Activated CD4-positive, alpha-beta T cell treated with anti-CD3 and anti-CD28 coated beads for 24 hours (primary cell): ENCODE data around the gene OASL.
"Not testable (repeated sequence)": the region's sequence is repeated elsewhere in the genome, so short reads cannot be mapped to it uniquely, and the experiment has no call there.

ENCODE experiments used
- DNase-seq, 2 donors: peaks; one replicate each; pipeline ENCODE4 v3.0.0-alpha.2; 2020; ENCODE audit warnings: low read depth in 2 of 2

The OASL gene, protein sequence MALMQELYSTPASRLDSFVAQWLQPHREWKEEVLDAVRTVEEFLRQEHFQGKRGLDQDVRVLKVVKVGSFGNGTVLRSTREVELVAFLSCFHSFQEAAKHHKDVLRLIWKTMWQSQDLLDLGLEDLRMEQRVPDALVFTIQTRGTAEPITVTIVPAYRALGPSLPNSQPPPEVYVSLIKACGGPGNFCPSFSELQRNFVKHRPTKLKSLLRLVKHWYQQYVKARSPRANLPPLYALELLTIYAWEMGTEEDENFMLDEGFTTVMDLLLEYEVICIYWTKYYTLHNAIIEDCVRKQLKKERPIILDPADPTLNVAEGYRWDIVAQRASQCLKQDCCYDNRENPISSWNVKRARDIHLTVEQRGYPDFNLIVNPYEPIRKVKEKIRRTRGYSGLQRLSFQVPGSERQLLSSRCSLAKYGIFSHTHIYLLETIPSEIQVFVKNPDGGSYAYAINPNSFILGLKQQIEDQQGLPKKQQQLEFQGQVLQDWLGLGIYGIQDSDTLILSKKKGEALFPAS

DNA sequence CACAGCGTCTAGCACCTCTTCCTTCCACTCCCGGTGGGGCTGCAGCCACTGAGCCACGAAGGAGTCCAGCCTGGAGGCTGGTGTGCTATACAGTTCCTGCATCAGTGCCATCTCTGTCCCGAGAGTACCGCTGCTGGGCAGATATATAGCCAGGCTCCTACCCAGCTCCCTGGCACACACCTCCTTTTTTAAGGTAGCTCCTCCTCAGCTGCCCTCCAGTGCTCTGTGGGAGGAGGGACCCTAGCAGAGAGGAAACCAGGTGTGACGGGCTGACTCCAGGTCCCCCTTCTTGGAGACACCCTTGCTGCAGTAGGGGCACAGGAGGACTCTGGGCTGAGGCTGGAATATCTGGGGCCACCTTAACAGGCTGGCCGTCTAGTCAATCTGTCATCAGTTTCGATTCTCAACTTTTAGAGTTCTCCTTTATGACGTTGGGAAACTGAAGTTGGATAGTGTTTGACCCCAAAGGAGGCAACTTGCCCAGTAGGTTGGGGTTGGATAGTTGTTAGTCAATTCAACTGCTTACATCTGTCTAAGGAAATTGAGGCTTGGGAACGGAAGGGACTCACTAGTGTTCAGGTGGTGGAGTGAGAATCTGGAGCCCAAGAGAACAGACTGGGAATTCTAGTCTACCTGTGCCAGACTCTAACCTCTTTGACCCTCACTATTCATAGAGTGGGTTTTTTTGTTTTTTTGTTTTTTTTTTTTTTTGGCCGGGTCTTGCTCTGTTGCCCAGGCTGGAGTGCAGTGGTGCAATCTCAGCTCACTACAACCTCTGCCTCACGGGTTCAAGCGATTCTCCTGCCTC lies at the start of gene OASL:
Gene OASL, minus strand, starts transcription at position 386 of the 808 bp plus-strand sequence. Its CDS starts 275 bp downstream, at position 111.
- no peak for DNase-seq

- DNase-seq = no peak
These were observed 49.1 kb upstream of the OASL start for GRCh38 chr12:121088195-121088585.

DNA sequence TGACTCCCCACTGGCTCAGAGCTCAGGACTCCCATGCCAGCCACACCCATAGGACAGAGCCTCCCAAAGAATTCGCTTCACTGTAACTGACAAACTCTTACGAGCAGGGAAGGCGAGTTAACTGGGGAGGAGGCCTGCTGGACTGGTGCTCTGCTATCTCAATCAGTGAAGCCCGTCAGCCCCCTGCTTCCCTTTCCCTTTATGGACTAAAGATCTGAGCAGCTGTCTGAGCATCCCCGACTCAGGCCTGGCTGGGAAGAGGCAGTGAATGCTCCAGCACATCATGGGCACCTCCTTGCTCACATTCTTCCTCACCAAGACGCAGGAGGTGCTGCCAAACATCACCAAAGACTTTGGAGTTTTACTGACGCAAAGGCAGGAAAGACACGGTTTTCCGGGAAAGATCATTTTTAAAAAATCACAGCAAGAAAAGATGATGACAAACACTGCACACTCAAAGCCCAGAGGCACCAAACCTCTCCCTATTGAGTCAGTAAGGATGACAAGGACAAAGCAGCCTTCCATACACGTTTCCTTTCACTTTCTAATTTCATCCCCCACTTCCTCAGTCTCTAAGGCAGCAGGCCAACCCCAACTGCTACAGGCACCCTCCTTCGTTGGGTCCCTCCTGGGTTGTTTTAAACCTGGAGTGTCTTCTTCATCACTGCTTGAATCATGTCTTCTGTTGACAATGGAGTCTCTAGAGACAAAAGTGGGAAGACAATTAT lies 48.6 kb upstream of the OASL start:
- no peak for DNase-seq

- no peak for DNase-seq
These were observed 47.8 kb upstream of the OASL start for GRCh38 chr12:121086781-121087295.

DNA sequence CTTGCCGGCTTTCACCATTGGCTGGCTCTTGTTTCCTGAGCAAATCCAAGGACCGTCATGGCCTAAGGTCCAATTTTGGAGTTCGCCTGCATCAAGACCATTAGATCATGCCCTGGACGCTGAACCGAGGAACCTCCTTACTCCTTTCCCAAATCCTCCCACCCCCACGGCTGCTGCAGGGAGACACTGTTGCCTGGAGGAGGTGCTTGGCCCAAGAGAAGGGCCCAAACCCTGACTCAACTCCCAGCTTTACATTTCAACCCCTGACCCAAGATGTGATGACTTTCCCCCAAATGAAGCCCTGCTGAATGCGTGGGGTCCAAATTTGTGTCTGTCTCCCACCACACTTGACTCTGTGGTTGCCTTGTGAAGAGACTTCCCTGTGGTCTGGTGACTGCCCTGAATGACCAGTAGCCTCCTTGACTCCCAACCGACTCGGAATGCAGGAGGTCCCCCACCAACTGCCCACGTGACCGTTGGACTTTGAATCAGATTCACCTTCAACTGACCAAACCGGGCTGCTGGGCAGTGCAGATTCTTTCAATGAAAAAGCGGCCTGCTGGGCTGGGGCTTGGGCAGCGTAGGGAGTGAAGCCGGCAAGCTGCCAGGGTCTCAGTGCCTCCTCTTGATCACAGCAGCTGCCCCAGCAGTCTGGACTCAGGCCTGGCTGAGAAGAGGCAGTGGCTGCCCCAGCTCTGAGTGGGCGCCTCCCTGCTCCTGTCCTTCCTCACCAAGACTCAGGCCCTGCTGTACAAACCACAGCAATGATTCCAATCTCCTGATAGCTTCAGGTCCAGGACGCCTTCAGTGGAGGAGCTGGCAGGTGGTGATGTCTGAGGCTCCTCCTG lies 46.7 kb upstream of the OASL start:
- DNase-seq = no peak

- no peak for DNase-seq
These were observed 46.0 kb upstream of the OASL start for GRCh38 chr12:121085069-121085468.

DNA sequence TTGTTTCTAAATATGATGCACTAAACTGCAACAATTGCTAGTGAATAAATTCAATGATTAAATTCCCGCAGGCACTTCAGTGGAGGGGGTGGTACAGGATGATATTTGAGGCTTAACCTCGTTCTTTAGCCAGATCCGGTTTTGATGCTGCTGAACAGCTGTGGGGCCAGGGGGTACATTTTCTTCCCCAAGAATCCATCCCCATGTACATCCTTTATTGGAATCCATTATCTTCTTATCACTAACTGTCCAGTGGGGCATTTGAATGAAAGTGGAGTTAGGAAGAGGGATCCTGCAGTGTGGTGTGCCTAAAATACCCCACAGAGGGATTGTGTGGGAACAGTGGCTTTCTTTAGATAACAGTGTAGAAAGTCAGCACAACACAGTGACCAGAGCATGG lies 45.2 kb upstream of the OASL start:
- no peak for DNase-seq

- DNase-seq = no peak
These were observed 41.9 kb upstream of the OASL start for GRCh38 chr12:121080909-121081308.

GRCh38 chr12:121079736-121080272 lies 40.8 kb upstream of the OASL start:
- DNase-seq = no peak

GRCh38 chr12:121077440-121077839 lies 38.4 kb upstream of the OASL start:
- DNase-seq = not testable (repeated sequence)

- not testable (repeated sequence) for DNase-seq
These were observed 36.9 kb upstream of the OASL start for GRCh38 chr12:121075911-121076310.

DNA sequence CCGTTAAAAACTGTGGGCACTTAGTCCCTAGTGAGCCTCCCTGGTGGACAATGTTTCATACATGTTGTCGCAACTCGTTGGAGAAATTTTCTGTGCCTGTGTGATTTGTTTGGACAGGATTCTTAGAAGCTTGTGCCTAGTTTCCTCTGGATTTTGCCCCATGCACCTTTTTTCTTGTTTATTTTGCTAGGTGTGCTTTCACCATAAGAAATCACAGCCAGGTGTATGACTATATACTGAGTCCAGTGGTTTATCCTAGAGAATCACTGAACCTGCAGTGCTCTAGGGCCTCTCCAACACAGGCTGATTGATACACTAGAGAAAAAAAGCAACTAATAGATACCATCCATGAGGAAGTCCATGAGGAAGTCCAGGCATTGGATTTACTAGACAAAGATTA lies 33.1 kb upstream of the OASL start:
- no peak for DNase-seq

DNA sequence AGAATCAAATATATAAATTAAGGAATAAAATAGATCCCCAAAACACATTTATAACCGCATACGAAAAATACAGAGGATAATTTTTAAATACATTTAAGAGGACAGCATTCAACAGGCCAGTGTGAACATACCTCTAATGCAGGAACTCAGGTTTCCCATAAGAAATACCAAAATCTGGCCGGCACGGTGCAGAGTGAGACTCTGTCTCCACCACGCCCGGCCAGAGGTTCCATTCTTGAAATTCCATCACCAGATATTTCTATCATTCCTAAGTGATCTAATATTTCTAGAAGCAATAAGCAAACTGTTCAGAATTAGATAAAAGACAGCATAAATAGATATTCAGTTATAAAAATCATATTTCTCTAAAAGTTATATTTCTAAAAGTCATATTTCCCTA lies 30.2 kb upstream of the OASL start:
- no peak for DNase-seq

GRCh38 chr12:121065345-121065744 lies 26.3 kb upstream of the OASL start:
- DNase-seq = no peak

DNA sequence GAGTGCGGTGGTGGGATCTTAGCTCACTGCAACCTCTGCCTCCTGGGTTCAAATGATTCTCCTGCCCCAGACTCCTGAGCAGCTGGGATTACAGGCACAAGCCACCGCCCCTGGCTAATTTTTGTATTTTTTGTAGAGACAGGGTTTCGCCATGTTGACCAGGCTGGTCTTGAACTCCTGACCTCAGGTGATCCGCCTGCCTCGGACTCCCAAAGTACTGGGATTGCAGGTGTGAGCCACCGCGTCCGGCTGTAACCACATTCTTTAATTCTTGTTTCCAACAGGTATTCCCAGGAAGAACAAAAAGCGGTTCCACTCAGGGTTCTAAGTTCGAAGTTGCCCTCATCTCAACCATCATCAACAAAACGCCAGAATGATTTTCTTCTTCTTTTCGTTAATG lies 25.5 kb upstream of the OASL start:
- not testable (repeated sequence) for DNase-seq

GRCh38 chr12:121064116-121064515 lies 25.1 kb upstream of the OASL start:
- DNase-seq = no peak

DNA sequence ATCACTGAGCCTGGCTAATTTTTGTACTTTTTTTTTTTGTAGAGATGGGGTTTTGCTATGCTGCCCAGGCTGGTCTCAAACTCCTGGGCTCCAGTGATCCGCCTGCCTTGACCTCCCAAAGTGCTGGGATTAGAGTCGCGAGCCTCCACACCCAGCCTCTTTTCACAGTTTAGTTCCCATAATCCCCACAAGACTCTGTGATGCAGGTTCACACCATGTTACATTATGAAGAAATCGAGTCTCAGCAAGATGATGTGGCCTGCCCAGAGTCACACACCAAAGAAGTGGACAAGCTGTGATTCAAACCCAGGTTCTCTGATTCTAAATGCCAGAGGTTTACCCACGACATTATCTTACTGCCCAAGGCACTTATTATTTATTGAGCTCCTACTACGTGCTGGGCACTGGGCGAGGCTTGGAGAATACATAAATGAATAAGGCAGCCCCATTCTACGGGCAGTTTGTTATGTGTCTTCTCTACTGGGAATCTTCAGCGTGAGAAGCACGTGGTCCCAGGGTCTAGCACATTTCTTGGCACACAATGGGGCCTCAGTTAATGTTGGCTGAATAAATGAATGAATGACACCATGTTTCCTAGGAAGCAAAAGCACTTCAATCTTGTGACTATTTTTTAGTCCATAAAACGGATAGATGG lies 23.5 kb upstream of the OASL start:
- no peak for DNase-seq

- no peak for DNase-seq
These were observed 22.8 kb upstream of the OASL start for GRCh38 chr12:121061831-121062230.

GRCh38 chr12:121060149-121061001 lies 21.3 kb upstream of the OASL start:
- no peak for DNase-seq
